Measurements from ENCODE around the gene SLC39A11.
"Not testable (repeated sequence)": the region's sequence is repeated elsewhere in the genome, so short reads cannot be mapped to it uniquely, and the experiment has no call there.

Gene SLC39A11

DNA sequence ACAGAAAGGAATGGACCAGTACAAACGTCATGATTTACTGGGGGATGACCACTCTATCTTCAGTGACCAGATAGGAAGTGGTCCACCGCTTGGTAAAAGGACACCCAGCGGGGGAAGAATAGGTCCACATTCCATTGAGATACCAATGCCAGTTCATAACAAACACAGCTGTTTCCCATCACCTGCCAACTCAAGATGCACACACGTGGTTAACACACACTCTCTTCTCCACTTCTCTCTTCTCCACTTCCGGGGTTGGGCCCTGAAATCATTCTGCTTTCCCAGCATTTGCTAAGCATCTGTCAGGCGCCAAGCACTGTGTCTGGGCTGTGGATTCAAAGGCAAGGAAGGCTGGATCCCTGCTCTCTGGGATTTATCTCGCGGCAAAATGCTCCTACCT, 175.5 kb downstream of the SLC39A11 start:
- no peak for DNase-seq (ENCODE audit: low read depth, low spot score)

DNA sequence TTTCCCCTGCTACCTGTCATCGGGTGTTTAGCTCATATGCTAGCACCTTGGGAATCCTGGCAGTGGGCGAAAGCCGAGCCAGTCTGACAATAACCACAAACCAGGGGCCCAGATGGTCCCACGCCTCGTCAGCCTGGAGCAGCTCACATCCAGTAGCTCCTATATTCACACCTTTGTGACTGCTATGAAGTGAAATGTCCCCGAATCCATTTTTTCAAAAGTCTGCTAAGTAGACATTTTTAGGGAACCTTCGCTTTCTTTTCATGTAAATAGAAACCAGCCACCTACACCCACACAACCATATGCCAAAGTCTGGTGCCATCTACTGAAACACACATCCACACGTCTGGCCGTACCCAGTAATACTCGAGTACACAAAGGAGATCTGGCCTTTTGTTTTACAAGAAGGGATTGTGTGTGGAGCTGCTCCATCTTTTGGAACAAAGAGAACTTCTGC, 176.8 kb downstream of the SLC39A11 start:
- DNase-seq (ENCODE audit: low read depth, low spot score), result no peak

DNA sequence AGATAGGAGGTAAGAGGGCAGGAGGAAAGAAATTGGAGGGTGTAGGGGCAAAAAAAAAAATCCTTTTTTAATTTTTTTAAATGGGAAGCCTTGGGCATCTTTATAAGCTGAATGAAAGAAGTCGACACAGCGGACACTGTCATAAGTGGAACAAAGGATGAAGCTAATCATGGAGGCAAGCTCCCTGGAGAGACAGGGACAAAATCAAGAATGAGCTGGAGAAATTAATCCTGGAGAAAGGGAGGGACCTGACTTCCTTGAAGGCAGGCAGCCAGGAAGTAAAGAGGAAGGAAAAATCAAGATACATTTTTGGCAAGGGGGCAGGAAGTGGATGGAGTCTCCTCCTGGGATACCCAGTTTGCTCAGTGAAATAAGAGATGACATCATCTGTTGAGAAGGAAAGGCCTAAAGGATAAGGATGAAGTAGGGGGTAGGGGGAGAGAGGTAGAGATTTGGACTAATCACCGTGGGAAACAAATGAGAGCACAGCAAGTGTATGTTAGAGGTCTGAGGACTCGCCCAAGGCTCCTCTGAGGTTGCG, 179.3 kb downstream of the SLC39A11 start:
- DNase-seq (ENCODE audit: low read depth, low spot score), result no peak

DNA sequence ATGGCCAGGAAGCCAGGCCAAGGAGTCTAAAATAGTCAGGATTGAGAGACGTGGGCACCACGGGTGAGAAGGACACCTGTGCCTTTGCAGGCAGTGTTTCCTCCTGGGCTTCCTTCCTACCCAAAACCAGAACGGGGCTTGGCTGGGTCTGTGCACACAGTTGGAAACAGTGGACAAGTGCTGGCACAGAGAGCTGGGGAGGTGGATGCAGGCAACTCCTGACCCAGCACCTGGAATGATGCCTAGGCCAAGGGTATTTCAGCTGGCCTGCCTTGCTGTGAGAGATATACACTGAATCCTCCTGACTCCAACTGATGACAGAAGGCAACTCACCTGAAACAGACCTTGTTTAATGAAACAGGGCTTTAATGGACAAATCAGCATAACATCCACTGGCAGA, 186.2 kb downstream of the SLC39A11 start:
- no peak for DNase-seq (ENCODE audit: low read depth, low spot score)

DNA sequence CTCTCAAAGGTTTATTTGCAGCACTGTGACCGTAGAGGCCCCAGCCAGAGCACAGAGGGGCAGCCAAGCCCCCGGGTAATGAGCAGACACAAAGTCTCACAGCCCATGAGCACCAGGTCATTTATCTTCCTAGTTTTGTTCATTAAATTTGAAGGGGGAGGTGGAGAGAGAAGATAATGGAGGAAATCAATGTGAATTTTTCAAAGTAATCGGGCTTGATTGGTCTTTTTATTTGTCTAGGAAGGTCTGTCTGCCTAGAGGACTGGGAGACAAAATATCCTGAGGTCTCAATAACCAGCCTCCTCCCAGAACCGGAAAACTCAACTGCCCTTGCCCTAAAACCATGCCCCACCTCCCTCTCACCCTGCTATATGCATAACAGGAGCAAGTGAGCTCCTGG, 189.0 kb downstream of the SLC39A11 start:
- no peak for DNase-seq (ENCODE audit: low read depth, low spot score)

DNA sequence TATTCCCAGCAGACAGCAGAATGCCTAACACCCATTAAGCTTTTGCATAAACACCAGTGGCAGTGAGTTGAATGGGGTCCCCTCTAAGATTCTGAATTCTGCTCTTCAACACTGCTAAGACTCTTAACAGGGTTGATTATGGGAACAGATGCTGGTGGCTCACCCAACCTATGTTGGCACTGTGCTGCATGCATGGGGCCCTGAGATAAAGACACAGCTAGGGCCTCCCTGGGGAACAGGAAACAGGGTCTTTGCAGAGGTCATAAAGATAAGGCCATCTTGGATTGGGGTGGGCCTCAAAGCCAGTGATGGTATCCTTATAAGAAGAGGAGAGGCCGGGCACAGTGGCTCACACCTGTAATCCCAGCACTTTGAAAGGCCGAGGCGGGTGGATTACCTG, 190.8 kb downstream of the SLC39A11 start:
- DNase-seq (ENCODE audit: low read depth, low spot score), result no peak

DNA sequence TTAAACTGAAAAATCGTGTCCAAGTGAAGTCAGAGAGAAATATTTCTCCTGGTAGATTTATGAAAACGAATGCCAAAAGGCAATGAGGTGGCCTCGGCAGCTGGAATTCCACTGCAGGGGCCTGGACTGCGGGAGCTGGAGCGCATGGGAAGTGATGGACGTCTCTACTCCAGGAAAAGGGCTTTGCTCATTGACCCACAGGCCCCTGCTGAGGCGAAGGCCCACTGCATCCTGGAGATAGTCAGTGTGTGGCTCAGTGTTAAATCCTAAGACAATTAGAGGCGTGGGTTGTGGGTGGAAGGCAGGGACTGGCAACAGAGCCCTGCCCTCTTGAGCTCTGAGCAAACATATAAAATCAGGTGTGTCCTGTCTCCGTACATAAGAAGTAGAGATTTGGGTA, 191.4 kb downstream of the SLC39A11 start:
- no peak for DNase-seq (ENCODE audit: low read depth, low spot score)

DNA sequence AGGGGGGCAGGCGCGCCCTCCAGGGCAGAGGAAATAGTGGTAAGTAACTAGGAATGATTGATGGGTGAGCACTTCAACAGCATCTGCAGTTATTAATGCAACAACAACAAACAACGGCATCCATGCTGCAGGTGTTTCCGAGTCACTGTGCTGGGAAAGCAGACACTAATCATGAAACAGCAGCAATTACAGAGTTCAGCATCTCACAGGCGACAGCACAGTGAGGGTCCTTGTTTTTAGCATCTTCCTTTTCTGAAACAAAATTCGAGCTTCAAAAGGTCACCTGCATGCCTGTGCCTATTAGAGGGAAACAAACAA, 191.9 kb downstream of the SLC39A11 start:
- DNase-seq (ENCODE audit: low read depth, low spot score), result no peak

DNA sequence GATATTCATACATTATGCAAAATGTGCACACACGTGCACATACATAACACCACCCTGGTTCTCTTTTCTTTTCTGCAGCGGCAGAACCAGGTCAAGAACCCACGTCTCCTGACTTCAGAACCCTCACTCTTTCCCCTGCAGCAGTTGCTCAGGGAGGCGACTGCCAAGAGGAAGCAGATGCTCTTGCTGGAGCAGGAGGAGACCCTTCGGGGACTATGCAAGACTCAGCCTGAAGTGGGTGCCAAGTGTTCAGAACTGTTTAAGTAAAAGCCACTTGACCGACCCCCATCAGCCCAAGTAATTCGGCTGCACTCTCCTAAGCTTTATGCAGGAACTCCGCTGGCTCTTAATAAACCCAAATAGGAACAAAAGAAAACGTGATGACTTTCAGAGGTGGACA, 193.8 kb downstream of the SLC39A11 start:
- DNase-seq (ENCODE audit: low read depth, low spot score), result no peak

DNA sequence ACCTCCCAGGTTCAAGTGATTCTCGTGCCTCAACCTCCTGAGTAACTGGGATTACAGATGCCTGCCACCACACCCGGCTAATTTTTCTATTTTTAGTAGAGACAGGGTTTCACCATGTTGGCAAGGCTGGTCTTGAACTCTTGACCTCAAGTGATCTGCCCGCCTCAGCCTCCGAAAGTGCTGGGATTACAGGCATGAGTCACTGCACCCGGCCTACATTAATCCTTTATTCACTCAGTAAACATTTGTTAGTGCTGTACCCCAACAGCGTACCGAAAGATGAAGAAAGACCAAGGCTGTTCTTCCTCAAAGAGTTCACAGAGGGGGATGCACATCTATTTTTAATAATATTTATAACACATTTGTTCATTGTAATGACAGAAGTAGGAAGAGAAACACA, 196.2 kb downstream of the SLC39A11 start:
- DNase-seq (ENCODE audit: low read depth, low spot score), result not testable (repeated sequence)

DNA sequence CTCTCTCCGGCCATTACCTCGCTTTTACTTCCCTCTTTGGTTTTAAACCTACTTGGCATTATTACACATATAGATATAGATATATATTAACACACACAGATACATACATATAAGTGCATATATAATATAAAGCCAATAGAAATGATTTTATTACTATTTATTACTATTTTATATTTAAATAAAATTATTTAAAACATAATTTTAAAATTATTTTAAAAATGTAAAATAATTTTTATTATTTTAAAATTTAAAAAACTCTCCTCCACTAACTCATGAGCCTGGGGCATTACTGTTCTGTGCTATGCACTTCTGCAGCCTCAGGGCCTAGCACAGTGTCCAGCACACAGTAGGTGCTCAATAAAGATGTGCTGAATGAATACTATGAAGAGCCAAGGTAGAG, 200.9 kb downstream of the SLC39A11 start:
- DNase-seq (ENCODE audit: low read depth, low spot score), result no peak

DNA sequence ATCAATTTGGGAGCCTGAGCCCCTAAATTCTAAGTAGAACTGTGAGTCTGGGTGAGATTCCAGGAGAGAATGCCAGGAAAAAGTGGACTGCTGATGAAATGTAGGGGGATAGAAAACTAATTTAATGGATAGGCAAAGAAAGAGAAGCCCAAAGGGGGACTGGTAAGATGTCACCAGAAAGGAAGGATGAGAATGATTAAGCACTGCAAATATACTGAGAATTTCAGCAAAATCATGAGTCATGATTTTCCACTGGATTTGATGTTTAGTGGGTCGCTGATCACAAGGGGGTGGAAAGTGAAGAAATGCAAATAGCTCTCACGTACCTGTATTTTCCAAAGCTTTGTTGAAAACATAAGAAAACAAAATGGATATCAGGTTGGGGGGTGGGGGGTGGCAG, 201.8 kb downstream of the SLC39A11 start:
- DNase-seq (ENCODE audit: low read depth, low spot score), result no peak

DNA sequence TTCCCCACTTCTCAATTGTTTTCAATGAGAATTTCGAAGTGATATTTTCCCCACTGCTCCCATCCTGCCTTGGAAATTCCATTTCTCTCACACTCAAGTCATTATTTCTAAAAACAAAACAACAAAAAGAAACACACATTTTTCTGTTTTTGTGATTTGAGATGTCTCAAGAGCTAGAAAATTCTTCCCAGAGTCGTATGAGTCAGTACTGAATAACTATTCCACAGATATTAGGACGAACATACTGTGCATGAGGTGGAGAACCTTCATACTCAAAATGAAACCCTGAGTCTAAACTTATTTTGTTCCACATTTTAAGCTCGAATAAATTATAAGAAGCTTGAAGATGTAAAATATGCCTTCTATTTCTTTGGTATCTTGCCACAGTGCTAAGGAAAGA, 204.6 kb downstream of the SLC39A11 start:
- no peak for DNase-seq (ENCODE audit: low read depth, low spot score)

DNA sequence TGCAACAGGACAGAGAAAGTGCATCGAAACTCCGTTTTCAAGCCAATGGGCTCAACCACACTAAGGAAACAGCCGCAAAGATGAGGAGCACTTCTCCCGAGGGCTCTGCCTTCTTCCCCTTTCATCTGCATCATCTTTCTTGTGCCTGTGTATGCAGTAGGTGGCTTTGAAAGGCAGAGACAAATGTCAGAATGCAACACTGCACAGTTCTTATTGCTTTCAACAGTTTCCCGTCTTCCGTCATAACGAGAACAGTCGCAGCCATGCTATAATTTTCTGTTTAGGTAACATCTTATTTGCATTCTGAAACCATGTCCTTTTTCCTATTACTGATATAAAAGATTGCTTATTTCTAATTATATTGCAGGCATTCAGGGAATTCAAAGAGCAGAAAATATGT, 205.2 kb downstream of the SLC39A11 start:
- no peak for DNase-seq (ENCODE audit: low read depth, low spot score)

DNA sequence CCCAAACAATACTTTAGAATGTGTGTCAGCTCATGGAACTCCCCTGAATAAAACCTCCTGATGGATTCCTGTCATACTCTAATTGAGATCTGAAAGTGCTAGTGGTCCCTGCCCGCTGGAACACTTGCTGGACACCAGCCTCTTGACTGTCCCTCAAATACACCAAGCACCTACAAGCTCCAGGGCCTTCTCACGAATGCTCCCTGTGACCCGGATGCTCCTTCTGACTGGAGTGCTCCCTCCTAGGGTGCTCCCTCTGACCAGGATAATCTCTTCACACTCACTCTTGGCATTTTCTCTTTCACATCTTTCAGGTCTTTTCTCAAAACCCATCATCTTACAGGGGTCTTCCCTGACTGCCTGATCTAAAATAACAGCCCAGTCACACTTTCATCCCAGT, 205.9 kb downstream of the SLC39A11 start:
- no peak for DNase-seq (ENCODE audit: low read depth, low spot score)

DNA sequence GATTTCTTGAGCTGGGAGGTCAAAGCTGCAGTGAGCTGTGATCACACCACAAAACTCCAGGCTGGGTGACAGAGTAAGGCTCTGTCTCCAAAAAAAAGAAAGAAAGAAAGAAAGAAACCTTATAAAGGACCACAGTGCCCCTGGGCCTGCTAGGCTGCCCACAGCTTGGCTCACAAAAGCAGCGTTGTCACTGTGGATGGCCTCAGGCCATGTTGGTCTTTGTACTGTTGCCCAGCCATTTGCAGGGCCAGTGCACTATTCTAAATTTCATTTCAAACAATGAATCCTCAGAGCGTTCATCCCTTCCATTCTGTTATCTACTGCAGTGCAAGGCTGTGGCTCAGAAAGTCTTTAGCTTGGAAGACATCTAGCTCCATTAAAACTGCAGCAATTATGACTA, 208.4 kb downstream of the SLC39A11 start:
- DNase-seq (ENCODE audit: low read depth, low spot score), result no peak

DNA sequence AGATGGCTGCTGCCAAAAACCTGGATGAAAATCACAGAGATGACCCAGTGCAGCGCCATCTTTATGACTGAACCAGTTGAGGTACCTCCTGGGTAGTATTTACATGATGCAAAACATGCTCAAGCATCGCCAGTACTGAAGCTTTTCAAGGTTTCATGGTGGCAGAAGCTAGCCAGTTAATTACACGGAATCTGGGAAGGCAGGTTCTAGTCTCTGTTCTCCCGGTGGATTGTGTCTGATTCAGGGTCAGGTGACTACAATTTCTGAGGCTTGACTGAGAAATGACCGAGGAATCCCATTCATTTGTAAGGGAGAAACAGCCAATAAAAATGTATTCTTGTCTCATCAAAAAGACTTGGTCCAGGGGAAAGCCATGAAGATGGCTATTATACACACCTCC, 209.1 kb downstream of the SLC39A11 start:
- DNase-seq (ENCODE audit: low read depth, low spot score), result no peak

DNA sequence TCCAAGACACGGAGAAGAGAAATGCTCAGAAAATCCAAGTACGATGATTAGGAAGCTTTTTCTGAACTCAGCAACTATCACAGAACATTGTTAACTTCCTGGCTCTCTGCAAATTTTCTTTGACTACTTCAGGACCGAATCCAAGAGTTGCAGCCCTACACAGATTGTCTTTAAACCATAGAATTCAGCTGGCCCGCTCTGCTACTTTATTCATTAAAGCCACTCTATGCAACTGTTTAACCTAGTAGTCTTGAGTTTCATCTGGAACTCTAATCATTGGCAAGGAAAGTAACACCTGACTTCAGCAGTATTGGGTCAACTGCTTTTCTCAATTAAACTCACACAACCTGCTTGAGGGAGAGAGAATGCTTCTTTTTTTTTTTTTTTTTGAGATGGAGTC, 210.1 kb downstream of the SLC39A11 start:
- DNase-seq (ENCODE audit: low read depth, low spot score), result no peak

DNA sequence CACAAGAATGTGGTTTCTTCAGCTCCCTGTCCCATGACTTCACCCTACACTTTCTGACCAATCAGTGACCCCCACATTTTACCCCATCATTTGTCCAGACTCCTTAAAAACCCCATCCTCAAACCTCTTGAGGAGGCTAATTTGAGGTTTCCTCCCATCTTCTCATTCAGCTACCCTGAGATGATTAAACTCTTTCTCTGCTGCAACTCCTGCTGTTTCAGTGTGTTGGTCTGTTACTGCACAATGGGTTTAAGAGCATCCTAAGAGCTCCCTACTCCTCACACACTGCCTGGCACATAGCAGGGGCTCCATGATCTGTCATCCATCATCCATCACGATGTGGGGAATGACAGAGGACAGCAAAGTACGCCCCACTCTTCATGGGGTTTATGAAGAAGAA, 212.6 kb downstream of the SLC39A11 start:
- DNase-seq (ENCODE audit: low read depth, low spot score), result no peak

DNA sequence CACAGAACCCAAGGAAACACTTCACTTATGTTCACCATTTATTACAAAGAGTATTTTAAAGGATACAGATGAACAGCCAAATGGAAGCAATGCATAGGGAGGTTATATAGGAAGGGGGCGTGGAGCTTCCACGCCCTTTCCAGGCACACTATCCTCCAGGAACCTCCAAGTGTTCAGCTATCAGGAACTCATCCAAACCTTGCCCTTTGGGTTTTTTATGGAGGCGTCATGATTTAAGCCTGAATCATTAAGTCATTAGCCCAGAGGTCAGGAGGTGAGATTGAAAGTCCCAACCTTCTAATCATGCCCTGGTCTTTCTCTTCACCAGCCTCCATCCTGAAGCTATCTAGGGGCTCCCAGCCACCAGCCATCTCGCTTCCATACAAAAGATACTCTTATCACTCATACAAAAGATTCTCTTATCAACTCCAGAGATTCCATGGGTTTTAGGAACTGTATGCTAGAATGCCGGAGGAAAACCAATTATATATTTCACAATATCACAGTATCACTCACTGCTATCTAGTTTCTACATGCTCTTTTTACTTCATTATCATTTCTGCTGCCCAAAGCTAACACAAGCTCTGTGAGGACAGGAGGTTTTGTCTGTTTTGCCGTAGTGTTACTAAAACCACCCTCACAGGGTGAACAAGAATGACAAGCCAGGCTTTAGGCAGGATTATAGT, 213.4 kb downstream of the SLC39A11 start:
- DNase-seq (ENCODE audit: low read depth, low spot score), result no peak

DNA sequence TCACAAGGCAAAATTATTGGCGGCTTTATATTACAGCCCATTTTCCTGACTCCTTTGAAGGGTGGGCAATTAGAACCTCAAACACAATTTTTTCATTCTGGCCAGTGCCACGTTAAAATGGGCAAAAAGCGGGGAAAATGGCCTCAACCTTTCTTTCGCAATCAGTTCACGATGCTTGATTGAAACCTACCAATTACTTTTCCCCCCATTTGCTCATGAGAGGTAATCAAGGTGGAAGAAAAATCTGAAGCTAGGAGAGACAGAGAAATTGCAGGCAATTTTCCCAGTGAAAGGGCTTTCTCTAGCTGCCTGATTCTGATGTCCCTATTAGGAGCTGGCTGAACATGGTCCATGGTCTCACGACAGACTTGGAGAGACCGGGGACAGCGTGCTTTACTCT, 215.1 kb downstream of the SLC39A11 start:
- DNase-seq (ENCODE audit: low read depth, low spot score), result no peak

DNA sequence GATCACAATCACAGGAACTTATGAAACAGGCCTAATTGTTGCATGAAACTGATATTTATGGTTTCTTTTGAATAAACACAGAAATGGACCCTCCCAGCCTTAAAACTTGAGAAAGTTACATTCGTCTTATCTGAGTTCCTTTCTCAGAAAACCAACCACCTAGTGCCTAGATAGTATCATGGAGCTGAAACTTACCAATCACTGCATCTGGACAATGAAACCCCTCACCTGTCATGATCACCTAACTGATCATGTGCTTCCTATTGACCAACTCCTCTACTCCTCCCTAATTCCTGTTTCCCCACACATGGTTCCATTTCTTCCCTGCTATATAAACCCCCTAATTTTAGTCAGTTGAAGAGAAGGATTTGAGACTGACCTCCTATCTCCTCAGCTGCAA, 216.1 kb downstream of the SLC39A11 start:
- no peak for DNase-seq (ENCODE audit: low read depth, low spot score)

DNA sequence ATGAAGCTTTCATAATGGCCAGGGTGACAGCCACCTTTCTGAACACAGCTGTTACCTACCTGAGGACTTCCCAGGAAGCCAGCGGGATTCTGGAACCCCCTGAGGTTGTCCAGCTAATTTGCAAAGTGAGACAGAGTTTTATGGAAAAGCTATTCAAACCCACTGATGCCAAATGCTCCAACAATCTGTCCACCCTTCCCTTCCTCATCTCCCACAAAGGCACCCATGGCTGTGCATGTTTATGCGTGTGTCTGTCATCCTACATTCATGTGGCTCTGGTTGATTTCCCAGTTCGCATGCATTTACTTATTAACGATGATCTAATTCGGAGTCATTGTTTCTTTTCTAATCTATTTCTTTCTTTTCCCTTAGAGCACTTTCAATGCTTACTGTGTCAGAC, 217.1 kb downstream of the SLC39A11 start:
- no peak for DNase-seq (ENCODE audit: low read depth, low spot score)

DNA sequence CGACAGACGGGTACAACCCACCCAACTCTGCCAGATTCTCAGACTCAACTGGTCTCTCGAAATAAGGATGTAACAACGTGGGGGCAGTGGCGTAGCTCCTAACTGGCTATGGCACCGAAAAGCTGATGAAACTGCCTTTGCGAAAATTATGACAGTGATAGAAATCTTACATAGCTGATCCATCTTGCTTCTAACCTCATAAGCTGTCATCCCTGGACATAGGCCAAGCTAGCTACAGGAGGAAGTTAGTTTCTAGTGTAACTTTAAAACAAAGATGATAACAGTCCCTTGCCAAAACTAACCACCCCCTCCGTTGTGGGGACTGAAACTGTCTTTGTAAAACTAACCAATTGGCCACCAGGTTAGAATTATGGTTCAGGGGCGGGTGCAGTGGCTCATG, 220.1 kb downstream of the SLC39A11 start:
- no peak for DNase-seq (ENCODE audit: low read depth, low spot score)
